Neuron (in vitro differentiated cells): ENCODE results near the gene CFAP299.

ENCODE experiments used
- H2AFZ ChIP-seq: one replicate; pipeline ENCODE4 v1.6.1; 2013; ENCODE audit warnings: low read depth, mild to moderate bottlenecking, inconsistent platforms, low read length, moderate library complexity
- H3K27me3 ChIP-seq: one replicate; pipeline ENCODE4 v1.6.1; 2013; ENCODE audit warnings: low read length; ENCODE audit not compliant: insufficient read depth
- H3K36me3 ChIP-seq: one replicate; pipeline ENCODE4 v1.6.1; 2013; ENCODE audit warnings: low read length; ENCODE audit not compliant: insufficient read depth
- H3K4me1 ChIP-seq: one replicate; pipeline ENCODE4 v1.6.1; 2013; ENCODE audit warnings: low read length; ENCODE audit not compliant: insufficient read depth
- H3K4me3 ChIP-seq: 2 replicates; pipeline ENCODE4 v1.5.1; 2013; ENCODE audit warnings: mild to moderate bottlenecking, low read length, moderate library complexity
- H3K9me3 ChIP-seq: one replicate; pipeline ENCODE4 v1.6.1; 2013; ENCODE audit warnings: low read length

CFAP299 gene

GRCh38 chr4:80448056-80448455 lies 112.5 kb downstream of the CFAP299 start:
- H3K27me3 ChIP-seq = no peaks in the 10 kb centered on the region
- H3K4me1 ChIP-seq = no peaks in the 10 kb centered on the region
- no peak overlapping the region for H3K4me3 ChIP-seq

GRCh38 chr4:80452055-80452454 lies 116.5 kb downstream of the CFAP299 start:
- no peaks in the 10 kb centered on the region for H3K27me3 ChIP-seq
- no peaks in the 10 kb centered on the region for H3K9me3 ChIP-seq
- no peaks in the 10 kb centered on the region for H3K36me3 ChIP-seq
- no peaks in the 10 kb centered on the region for H3K4me1 ChIP-seq
- no peak overlapping the region for H2AFZ ChIP-seq
- no peak overlapping the region for H3K4me3 ChIP-seq

More at GRCh38 chr4:80448056-80448455, 112.5 kb downstream of the CFAP299 start:
- no peaks in the 10 kb centered on the region for H3K36me3 ChIP-seq
- no peaks in the 10 kb centered on the region for H3K9me3 ChIP-seq
- no peak overlapping the region for H2AFZ ChIP-seq

DNA sequence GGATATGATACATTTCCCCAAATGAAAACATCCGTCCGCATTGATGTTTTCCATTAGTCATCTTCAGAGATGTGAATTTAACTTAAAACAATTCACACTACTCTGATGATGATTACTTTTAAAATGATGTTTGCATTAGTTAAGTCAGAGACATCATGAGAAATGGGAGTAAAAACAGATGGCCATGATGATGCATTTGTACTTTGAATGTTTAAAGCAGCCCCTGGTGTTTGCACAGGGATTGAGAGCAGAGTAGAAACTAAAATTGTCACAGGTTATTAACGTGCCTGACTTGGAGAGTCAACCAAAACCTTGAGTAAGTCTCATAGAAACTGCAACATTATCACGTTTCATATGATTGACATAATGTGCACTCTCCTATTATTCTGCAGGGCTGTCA lies 117.2 kb downstream of the CFAP299 start:
- Histone ChIP-seq H3K4me3 (no peak overlapping the region), H3K36me3 (no peaks in the 10 kb centered on the region), H2AFZ (no peak overlapping the region), H3K27me3 (no peaks in the 10 kb centered on the region), H3K4me1 (no peaks in the 10 kb centered on the region), H3K9me3 (no peaks in the 10 kb centered on the region)

DNA sequence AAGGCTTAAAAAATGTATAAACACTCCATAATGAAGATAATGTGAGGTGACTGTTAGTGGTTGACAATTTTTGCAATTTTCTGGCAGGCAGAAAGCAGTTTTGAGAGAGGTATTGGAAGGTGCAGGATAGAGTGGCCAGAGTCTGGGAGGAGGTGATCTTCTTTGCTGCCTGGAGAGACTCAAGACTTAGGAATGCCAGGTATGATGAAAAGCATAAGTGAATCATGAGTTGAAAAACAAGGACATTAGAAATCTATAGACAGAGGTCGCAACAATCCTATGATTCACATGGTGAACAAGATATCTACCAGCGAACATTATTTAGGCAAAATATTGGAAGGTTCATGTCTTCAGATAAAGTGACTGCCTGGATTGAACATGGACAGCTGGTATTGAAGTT lies 118.5 kb downstream of the CFAP299 start:
- H3K4me3 ChIP-seq = no peak overlapping the region
- no peaks in the 10 kb centered on the region for H3K27me3 ChIP-seq
- H3K36me3 ChIP-seq = no peaks in the 10 kb centered on the region
- H3K4me1 ChIP-seq = no peaks in the 10 kb centered on the region
- no peak overlapping the region for H2AFZ ChIP-seq
- no peaks in the 10 kb centered on the region for H3K9me3 ChIP-seq

DNA sequence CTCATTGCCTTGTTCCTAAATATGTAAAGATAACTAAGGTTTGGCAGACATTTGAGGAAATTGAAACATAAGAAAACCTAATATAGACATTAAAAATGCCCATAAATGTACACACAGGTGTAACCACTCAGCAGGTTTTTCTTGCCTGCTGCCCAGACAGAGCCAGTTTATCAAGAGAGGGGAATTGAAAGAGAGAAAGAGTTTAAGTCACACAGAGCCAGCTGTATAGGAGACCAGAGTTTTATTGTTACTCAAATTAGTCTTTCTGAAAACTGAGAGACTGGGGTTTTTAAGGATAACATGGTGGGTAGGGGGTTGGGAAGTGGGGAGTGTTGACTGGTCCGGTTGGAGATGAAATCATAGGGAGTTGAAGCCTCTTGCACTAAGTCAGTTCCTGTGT lies 119.0 kb downstream of the CFAP299 start:
- Histone ChIP-seq H2AFZ (no peak overlapping the region), H3K36me3 (no peaks in the 10 kb centered on the region), H3K27me3 (no peaks in the 10 kb centered on the region), H3K4me3 (no peak overlapping the region), H3K4me1 (no peaks in the 10 kb centered on the region), H3K9me3 (no peaks in the 10 kb centered on the region)

DNA sequence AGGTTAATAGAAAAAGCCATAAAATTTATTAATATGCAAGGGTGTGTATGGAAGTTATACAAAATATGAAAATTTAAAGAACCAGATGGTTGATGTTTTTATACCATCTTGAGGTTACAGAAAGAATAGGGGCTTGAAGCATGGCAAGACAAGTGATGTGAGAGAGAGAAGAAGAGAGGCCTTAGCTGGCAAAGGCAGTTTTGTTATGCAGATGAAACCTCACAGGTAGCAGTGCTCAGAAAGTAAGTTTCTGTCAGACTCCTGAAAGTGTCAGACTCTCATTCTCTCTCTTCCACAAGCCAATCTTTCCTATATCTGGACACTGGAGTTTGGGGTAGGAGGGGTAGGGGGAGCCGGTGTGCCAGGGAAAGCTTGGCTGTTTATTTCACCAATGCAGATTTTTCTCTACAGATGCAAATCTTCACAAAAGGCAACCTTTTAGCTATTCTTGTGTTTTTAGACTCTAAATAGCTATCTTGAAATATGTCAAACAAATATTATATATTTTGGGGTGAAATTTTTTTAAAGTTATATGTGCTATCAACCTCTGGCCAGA lies 124.5 kb downstream of the CFAP299 start:
- H3K9me3 ChIP-seq = no peaks in the 10 kb centered on the region
- no peaks in the 10 kb centered on the region for H3K36me3 ChIP-seq
- no peak overlapping the region for H3K4me3 ChIP-seq
- no peak overlapping the region for H2AFZ ChIP-seq
- no peaks in the 10 kb centered on the region for H3K4me1 ChIP-seq
- H3K27me3 ChIP-seq = no peaks in the 10 kb centered on the region

DNA sequence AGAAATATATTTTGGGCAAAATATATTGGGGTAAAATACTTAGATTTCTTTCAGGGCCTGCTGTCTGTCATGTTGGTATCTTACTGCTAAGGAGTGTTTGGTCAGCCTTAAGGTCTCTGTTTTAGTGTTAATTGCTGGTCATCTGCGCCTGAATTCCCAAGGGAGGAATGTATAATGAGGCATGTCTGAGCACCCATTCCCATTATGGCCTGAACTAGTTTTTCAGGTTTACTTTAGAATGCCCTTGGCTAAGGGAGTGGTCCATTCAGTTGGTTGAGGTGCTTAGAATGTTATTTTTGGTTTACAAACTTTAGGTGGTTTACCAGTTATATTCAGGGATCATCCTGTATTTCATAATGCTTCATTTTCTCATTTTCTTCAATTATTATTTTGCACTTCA lies 125.9 kb downstream of the CFAP299 start:
- no peak overlapping the region for H2AFZ ChIP-seq
- H3K9me3 ChIP-seq = no peaks in the 10 kb centered on the region
- H3K4me1 ChIP-seq = peaks cover 2% of the 10 kb centered on the region
- no peak overlapping the region for H3K4me3 ChIP-seq
- H3K27me3 ChIP-seq = no peaks in the 10 kb centered on the region
- no peaks in the 10 kb centered on the region for H3K36me3 ChIP-seq

GRCh38 chr4:80462621-80463091 lies 127.1 kb downstream of the CFAP299 start:
- Histone ChIP-seq H3K27me3 (no peaks in the 10 kb centered on the region), H3K9me3 (no peaks in the 10 kb centered on the region), H3K36me3 (no peaks in the 10 kb centered on the region), H2AFZ (no peak overlapping the region), H3K4me1 (peaks cover 2% of the 10 kb centered on the region), H3K4me3 (no peak overlapping the region)

GRCh38 chr4:80463509-80463908 lies 128.0 kb downstream of the CFAP299 start:
- H3K9me3 ChIP-seq = no peaks in the 10 kb centered on the region
- no peaks in the 10 kb centered on the region for H3K36me3 ChIP-seq
- H3K27me3 ChIP-seq = no peaks in the 10 kb centered on the region
- H3K4me3 ChIP-seq = no peak overlapping the region
- H3K4me1 ChIP-seq = peaks cover 2% of the 10 kb centered on the region
- no peak overlapping the region for H2AFZ ChIP-seq

GRCh38 chr4:80465238-80465637 lies 129.7 kb downstream of the CFAP299 start:
- Histone ChIP-seq H3K36me3 (no peaks in the 10 kb centered on the region), H2AFZ (no peak overlapping the region), H3K27me3 (no peaks in the 10 kb centered on the region), H3K4me1 (peaks cover 2% of the 10 kb centered on the region), H3K9me3 (no peaks in the 10 kb centered on the region), H3K4me3 (no peak overlapping the region)

- Histone ChIP-seq H2AFZ (no peak overlapping the region), H3K4me3 (no peak overlapping the region), H3K9me3 (no peaks in the 10 kb centered on the region), H3K27me3 (no peaks in the 10 kb centered on the region), H3K4me1 (peaks cover 2% of the 10 kb centered on the region), H3K36me3 (no peaks in the 10 kb centered on the region)
Observed at GRCh38 chr4:80465736-80466135, 130.2 kb downstream of the CFAP299 start.

- Histone ChIP-seq H3K36me3 (no peaks in the 10 kb centered on the region), H3K27me3 (no peaks in the 10 kb centered on the region), H3K9me3 (no peaks in the 10 kb centered on the region), H3K4me1 (peaks cover 2% of the 10 kb centered on the region), H2AFZ (no peak overlapping the region), H3K4me3 (no peak overlapping the region)
Observed at GRCh38 chr4:80466618-80467017, 131.1 kb downstream of the CFAP299 start.

GRCh38 chr4:80471756-80472155 lies 136.2 kb downstream of the CFAP299 start:
- no peaks in the 10 kb centered on the region for H3K9me3 ChIP-seq
- no peak overlapping the region for H3K4me3 ChIP-seq
- H3K36me3 ChIP-seq = no peaks in the 10 kb centered on the region
- H3K27me3 ChIP-seq = no peaks in the 10 kb centered on the region
- no peak overlapping the region for H2AFZ ChIP-seq
- no peaks in the 10 kb centered on the region for H3K4me1 ChIP-seq

DNA sequence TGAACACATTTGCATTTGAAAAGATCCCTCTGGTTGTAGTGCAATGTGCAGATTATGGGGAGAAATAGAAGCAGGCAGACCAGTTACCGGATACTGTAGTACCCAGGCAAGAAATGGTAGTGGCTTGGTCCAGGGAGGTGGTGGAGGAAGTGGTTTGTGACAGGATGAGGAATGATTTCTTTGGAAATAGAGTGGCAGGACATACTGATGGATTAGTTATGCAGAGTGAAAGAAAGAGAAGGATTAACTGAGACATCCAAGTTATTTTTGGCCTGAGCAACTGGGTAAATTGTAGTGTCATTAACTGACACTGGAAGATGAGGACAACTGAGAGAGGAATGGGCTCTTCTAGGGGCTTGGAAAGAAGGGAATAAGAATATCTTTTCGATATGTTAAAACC lies 139.7 kb downstream of the CFAP299 start:
- H3K9me3 ChIP-seq = no peaks in the 10 kb centered on the region
- no peaks in the 10 kb centered on the region for H3K27me3 ChIP-seq
- H2AFZ ChIP-seq = no peak overlapping the region
- H3K4me3 ChIP-seq = no peak overlapping the region
- no peaks in the 10 kb centered on the region for H3K4me1 ChIP-seq
- no peaks in the 10 kb centered on the region for H3K36me3 ChIP-seq
